HG02981 (cell line): ENCODE measurements around the gene RAB29.
"Not testable (repeated sequence)": the region's sequence is repeated elsewhere in the genome, so short reads cannot be mapped to it uniquely, and the experiment has no call there.

ENCODE experiments used
- ATAC-seq: cut with Tn5 transposase; IDR thresholded peaks from one replicate; pipeline ENCODE4 v1.9.1; 2021; ENCODE audit warnings: mild to moderate bottlenecking, moderate library complexity; ENCODE audit not compliant: unreplicated experiment

RAB29 gene

GRCh38 chr1:205729945-205730610, 45.2 kb downstream of the RAB29 start:
- no peak for ATAC-seq

DNA sequence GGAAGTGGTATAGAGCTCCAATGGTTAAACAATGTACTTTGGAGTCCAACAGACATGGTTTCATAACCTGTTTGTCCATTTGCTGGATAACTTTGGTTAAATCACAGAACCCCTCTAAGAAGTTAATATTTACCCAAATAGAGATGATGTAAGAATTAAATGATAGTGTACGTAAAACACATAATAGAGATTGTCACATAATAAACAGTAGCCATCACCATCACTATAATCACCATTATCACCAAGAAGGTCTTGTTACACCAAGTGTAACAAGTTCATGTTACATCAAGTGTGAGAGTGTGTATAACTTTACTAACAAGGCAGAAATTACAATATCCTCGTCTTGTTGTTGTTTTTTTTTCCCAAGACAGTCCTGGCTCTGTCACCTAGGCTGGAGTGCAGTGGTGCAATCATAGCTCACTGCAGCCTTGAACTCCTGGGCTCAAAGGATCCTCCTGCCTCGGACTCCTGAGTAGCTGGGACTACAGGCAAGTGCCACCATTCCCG, 48.6 kb downstream of the RAB29 start:
- ATAC-seq: no peak

DNA sequence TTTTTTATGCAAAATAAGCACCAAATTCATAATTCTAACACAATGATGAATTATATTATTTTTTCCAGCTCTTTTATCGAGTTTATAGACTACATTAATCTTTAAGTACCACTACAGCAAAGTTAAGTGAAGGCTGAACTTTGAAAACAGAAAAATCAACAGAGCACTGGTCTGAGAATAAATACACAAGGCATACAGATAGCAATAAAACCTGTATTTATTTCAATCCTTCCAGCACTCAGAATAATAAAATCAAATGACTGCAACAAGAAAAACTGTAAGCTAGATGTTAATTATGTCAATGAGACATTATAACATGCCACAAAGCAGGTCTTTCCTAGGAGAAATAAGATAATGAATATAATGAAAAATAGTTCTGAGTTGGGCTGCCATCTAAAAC, 49.8 kb downstream of the RAB29 start:
- no peak for ATAC-seq

DNA sequence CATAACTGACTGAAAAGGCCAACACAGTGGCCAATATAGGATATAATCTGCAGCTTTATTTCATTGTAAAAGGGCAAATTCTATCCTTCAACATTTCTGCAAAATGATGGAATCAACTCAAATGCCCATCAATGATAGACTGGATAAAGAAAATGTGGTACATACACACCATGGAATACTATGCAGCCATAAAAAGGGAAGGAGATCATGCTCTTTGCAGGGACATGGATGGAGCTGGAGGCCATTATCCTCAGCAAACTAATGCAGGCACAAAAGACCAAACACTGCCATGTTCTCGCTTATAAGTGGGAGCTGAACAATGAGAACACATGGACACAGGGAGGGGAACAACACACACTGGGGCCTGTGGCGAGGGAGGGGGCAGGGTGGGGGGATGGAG, 54.5 kb downstream of the RAB29 start:
- ATAC-seq: not testable (repeated sequence)

GRCh38 chr1:205719762-205720161, 55.5 kb downstream of the RAB29 start:
- no peak for ATAC-seq

- no peak for ATAC-seq
Observed at GRCh38 chr1:205719015-205719414, 56.3 kb downstream of the RAB29 start.
